ENCODE results near the gene VPS37B.

The VPS37B gene

DNA sequence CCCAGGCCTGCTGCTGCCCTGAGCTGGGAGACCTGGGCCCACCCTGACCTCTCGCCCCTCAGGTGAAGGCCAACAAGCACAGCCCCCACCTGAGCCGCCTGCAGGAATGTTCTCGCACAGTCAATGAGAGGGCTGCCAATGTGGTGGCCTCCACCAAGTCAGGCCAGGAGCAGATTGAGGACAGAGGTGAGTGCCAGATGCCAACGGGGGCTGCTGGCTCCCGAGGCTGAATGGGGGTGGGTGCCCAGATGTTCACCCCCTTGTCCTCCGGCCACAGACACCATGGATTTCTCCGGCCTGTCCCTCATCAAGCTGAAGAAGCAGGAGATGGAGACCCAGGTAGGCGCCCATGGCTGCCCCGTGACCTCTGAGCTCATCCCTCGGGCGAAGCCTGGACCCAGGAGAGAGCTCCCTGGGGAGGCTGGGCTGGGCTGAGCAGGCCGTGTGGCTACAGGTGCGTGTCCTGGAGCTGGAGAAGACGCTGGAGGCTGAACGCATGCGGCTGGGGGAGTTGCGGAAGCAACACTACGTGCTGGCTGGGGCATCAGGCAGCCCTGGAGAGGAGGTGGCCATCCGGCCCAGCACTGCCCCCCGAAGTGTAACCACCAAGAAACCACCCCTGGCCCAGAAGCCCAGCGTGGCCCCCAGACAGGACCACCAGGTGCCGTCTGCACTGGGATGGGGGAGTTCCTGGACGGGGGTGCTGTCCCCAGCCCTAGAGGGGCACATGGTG, 34.9 kb downstream of the VPS37B start:
- no peak for ATAC-seq

GRCh38 chr12:122860040-122860853, 35.7 kb downstream of the VPS37B start:
- TF ChIP-seq ZFP3 (CRISPR knock-in tag; IDR thresholded peaks at IDR 0.05) (no peak), ZNF565 (CRISPR knock-in tag; conservative IDR thresholded peaks at IDR 0.05; ENCODE audit: low read depth) (no peak), OSR1 (CRISPR knock-in tag; IDR thresholded peaks at IDR 0.05) (no peak), POU6F1 (CRISPR knock-in tag; IDR thresholded peaks at IDR 0.05; ENCODE audit: borderline replicate concordance, low read depth) (no peak), SNAI2 (CRISPR knock-in tag; IDR thresholded peaks at IDR 0.05) (no peak), ZC3H10 (CRISPR knock-in tag; IDR thresholded peaks at IDR 0.05) (no peak), TOX (CRISPR knock-in tag; IDR thresholded peaks at IDR 0.05; ENCODE audit: borderline replicate concordance) (no peak), ISL1 (CRISPR knock-in tag; IDR thresholded peaks at IDR 0.05) (no peak), TCF4 (CRISPR knock-in tag; IDR thresholded peaks at IDR 0.05; ENCODE audit: borderline replicate concordance) (no peak), BACH2 (CRISPR knock-in tag; IDR thresholded peaks at IDR 0.05; ENCODE audit: borderline replicate concordance) (no peak), ARNTL (CRISPR knock-in tag; IDR thresholded peaks at IDR 0.05; ENCODE audit: borderline replicate concordance, low read depth) (no peak), CSDC2 (CRISPR knock-in tag; IDR thresholded peaks at IDR 0.05) (no peak), GLIS3 (CRISPR knock-in tag; IDR thresholded peaks at IDR 0.05) (no peak), ESRRG (CRISPR knock-in tag; IDR thresholded peaks at IDR 0.05) (no peak), ZNF70 (CRISPR knock-in tag; IDR thresholded peaks at IDR 0.05) (no peak), PPARA (CRISPR knock-in tag; IDR thresholded peaks at IDR 0.05; ENCODE audit: borderline replicate concordance) (no peak)
- TF ChIP-seq, protein P1, sequence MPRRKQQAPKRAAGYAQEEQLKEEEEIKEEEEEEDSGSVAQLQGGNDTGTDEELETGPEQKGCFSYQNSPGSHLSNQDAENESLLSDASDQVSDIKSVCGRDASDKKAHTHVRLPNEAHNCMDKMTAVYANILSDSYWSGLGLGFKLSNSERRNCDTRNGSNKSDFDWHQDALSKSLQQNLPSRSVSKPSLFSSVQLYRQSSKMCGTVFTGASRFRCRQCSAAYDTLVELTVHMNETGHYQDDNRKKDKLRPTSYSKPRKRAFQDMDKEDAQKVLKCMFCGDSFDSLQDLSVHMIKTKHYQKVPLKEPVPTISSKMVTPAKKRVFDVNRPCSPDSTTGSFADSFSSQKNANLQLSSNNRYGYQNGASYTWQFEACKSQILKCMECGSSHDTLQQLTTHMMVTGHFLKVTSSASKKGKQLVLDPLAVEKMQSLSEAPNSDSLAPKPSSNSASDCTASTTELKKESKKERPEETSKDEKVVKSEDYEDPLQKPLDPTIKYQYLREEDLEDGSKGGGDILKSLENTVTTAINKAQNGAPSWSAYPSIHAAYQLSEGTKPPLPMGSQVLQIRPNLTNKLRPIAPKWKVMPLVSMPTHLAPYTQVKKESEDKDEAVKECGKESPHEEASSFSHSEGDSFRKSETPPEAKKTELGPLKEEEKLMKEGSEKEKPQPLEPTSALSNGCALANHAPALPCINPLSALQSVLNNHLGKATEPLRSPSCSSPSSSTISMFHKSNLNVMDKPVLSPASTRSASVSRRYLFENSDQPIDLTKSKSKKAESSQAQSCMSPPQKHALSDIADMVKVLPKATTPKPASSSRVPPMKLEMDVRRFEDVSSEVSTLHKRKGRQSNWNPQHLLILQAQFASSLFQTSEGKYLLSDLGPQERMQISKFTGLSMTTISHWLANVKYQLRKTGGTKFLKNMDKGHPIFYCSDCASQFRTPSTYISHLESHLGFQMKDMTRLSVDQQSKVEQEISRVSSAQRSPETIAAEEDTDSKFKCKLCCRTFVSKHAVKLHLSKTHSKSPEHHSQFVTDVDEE (CRISPR knock-in tag; IDR thresholded peaks at IDR 0.05), result no peak
- TF ChIP-seq, protein P2, sequence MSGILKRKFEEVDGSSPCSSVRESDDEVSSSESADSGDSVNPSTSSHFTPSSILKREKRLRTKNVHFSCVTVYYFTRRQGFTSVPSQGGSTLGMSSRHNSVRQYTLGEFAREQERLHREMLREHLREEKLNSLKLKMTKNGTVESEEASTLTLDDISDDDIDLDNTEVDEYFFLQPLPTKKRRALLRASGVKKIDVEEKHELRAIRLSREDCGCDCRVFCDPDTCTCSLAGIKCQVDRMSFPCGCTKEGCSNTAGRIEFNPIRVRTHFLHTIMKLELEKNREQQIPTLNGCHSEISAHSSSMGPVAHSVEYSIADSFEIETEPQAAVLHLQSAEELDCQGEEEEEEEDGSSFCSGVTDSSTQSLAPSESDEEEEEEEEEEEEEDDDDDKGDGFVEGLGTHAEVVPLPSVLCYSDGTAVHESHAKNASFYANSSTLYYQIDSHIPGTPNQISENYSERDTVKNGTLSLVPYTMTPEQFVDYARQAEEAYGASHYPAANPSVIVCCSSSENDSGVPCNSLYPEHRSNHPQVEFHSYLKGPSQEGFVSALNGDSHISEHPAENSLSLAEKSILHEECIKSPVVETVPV (CRISPR knock-in tag; IDR thresholded peaks at IDR 0.05), result no peak
- TF ChIP-seq, protein P3, sequence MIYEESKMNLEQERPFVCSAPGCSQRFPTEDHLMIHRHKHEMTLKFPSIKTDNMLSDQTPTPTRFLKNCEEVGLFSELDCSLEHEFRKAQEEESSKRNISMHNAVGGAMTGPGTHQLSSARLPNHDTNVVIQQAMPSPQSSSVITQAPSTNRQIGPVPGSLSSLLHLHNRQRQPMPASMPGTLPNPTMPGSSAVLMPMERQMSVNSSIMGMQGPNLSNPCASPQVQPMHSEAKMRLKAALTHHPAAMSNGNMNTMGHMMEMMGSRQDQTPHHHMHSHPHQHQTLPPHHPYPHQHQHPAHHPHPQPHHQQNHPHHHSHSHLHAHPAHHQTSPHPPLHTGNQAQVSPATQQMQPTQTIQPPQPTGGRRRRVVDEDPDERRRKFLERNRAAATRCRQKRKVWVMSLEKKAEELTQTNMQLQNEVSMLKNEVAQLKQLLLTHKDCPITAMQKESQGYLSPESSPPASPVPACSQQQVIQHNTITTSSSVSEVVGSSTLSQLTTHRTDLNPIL (CRISPR knock-in tag; IDR thresholded peaks at IDR 0.05; ENCODE audit: low read depth), result no peak
- TF ChIP-seq, protein P4, sequence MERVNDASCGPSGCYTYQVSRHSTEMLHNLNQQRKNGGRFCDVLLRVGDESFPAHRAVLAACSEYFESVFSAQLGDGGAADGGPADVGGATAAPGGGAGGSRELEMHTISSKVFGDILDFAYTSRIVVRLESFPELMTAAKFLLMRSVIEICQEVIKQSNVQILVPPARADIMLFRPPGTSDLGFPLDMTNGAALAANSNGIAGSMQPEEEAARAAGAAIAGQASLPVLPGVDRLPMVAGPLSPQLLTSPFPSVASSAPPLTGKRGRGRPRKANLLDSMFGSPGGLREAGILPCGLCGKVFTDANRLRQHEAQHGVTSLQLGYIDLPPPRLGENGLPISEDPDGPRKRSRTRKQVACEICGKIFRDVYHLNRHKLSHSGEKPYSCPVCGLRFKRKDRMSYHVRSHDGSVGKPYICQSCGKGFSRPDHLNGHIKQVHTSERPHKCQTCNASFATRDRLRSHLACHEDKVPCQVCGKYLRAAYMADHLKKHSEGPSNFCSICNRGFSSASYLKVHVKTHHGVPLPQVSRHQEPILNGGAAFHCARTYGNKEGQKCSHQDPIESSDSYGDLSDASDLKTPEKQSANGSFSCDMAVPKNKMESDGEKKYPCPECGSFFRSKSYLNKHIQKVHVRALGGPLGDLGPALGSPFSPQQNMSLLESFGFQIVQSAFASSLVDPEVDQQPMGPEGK (CRISPR knock-in tag; IDR thresholded peaks at IDR 0.05; ENCODE audit: borderline replicate concordance), result no peak
- ATAC-seq, result peak; percentile 87

More for the DNA sequence above, 34.9 kb downstream of the VPS37B start:
- TF ChIP-seq, protein P4 (CRISPR knock-in tag; IDR thresholded peaks at IDR 0.05; ENCODE audit: borderline replicate concordance), result no peak
- TF ChIP-seq ESRRG (CRISPR knock-in tag; IDR thresholded peaks at IDR 0.05), result no peak
- no peak for TF ChIP-seq ZFP30 (CRISPR knock-in tag; IDR thresholded peaks at IDR 0.05)
- no peak for TF ChIP-seq OSR1 (CRISPR knock-in tag; IDR thresholded peaks at IDR 0.05)

Measured in SK-N-SH treated with all-trans-retinoic acid at 6 μM for 48 hours (cell line).